HG02943 (cell line): ENCODE measurements around the gene OTUB2.

Experiments
- ATAC-seq: cut with Tn5 transposase; IDR thresholded peaks from one replicate; pipeline ENCODE4 v1.9.1; 2021; ENCODE audit warnings: mild to moderate bottlenecking, low read depth, moderate library complexity; ENCODE audit not compliant: unreplicated experiment

The OTUB2 gene

GRCh38 chr14:94089479-94089878, 63.3 kb downstream of the OTUB2 start:
- no peak for ATAC-seq

DNA sequence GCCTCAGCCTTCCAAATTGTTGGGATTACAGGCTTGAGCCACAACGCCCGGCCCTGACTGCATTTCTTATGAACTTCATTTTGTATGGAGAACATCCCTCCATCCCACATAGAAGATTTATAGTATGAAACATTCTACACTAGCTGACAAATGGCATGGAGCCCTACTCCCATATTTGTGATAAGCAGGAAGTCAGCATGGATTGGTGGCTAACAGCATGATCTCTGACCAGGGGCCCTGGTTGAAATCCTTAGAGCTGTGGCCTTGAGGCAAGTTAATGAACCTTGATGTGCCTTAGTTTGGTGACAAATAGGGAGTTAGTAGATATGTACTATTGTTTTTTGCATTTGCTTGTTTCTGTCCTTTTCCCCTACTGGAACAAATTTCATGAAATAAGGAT, 67.3 kb downstream of the OTUB2 start:
- ATAC-seq, result no peak

GRCh38 chr14:94097091-94097490, 71.0 kb downstream of the OTUB2 start:
- ATAC-seq, result no peak
